ENCODE data around the gene VPS9D1. TPM values are rescaled to one million over a fixed set of nuclear protein-coding genes. Genes with fewer than 3 reads are reported as not detected.
A peak's percentile ranks its signal among the peaks of the same experiment; 100 is the strongest.

Gene VPS9D1
- polyA plus RNA-seq (2013, experiment 1 of 4), result 13.8 TPM
- polyA plus RNA-seq (2013, experiment 2 of 4), result 12.7 TPM
- polyA plus RNA-seq (2013, experiment 3 of 4), result 10.1 TPM
- 14.5 TPM for polyA plus RNA-seq (2013, experiment 4 of 4)

DNA sequence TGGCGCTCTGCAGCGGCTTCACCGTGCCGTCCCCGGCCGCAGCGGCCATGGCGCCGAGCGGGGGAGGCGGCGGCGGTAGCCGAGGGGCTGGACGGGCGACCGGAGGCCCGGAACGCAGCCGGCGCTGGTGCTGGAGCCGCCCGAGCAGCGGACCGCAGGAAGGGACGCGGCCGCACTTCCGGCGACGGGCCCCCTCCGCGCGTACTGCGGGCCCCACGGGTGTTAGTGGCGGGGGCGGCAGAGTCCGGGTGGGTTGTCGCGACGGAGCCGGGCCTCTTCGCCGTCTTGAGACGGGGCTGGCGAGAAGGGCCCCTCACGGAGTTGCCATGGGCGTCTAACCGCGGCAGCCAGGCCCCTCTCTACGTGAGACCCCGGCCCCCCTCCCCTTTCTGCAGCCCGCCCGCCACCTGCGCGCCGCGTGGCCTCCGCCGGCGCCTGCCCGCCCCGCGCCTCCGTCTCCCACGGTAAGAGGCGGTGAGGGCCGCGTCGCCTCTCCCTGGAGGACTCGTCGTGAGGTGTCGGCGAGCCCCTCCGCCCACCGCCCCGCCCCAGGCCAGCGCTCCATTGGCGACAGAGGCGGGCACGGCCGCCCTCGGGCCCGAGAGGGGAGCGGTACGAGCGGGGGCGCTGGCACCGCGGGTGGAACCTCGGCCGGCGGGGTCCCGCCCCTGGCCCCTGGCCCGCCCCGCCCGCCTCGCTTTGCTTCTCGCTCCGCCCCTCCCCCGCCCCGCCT, at the start of gene VPS9D1, which contains the start of gene ZNF276:
VPS9D1 (minus strand) TSS at position 86 of the 733 bp plus-strand sequence; CDS start at position 49, 37 bp downstream.
ZNF276 (plus strand) TSS at position 725 of the 733 bp plus-strand sequence. CDS start 104 bp downstream, outside the sequence.
- peaks cover 17% of the 10 kb centered on the region for H3K4me1 ChIP-seq (ENCODE audit: control insufficient read depth, insufficient read depth, low read length)
- H3K36me3 ChIP-seq (ENCODE audit: control insufficient read depth, insufficient read depth, low read length), result peaks cover 15% of the 10 kb centered on the region
- H3K4me3 ChIP-seq (ENCODE audit: insufficient read depth, low read depth, low read length), result peak within 1 kb of the TSS; percentile 89
- H3K27ac ChIP-seq (ENCODE audit: insufficient read depth, low read depth, low read length, poor library complexity, severe bottlenecking), result peak within 1 kb of the TSS; percentile 63
- 0% methylated on average over 103 of the region's 103 CpGs for WGBS, 2 experiments
- H3K27me3 ChIP-seq (ENCODE audit: control insufficient read depth, insufficient read depth, low read length, poor library complexity, severe bottlenecking), result peaks cover 35% of the 10 kb centered on the region
- H3K9me3 ChIP-seq (ENCODE audit: control insufficient read depth, low read length), result no peaks in the 10 kb centered on the region

- no peak overlapping the region for H3K4me3 ChIP-seq (ENCODE audit: insufficient read depth, low read depth, low read length)
- H3K27me3 ChIP-seq (ENCODE audit: control insufficient read depth, insufficient read depth, low read length, poor library complexity, severe bottlenecking), result no peaks in the 10 kb centered on the region
- H3K36me3 ChIP-seq (ENCODE audit: control insufficient read depth, insufficient read depth, low read length), result peaks cover 54% of the 10 kb centered on the region
- no peak overlapping the region for H3K27ac ChIP-seq (ENCODE audit: insufficient read depth, low read depth, low read length, poor library complexity, severe bottlenecking)
- H3K9me3 ChIP-seq (ENCODE audit: control insufficient read depth, low read length), result no peaks in the 10 kb centered on the region
- 96 to 97% methylated on average over 16 of the region's 16 CpGs for WGBS, 2 experiments
- H3K4me1 ChIP-seq (ENCODE audit: control insufficient read depth, insufficient read depth, low read length), result no peaks in the 10 kb centered on the region
Measured at GRCh38 chr16:89770367-89770766, 49.7 kb upstream of the VPS9D1 start.

- Histone ChIP-seq H3K4me3 (ENCODE audit: insufficient read depth, low read depth, low read length) (no peak overlapping the region), H3K27ac (ENCODE audit: insufficient read depth, low read depth, low read length, poor library complexity, severe bottlenecking) (no peak overlapping the region), H3K27me3 (ENCODE audit: control insufficient read depth, insufficient read depth, low read length, poor library complexity, severe bottlenecking) (no peaks in the 10 kb centered on the region), H3K9me3 (ENCODE audit: control insufficient read depth, low read length) (no peaks in the 10 kb centered on the region), H3K36me3 (ENCODE audit: control insufficient read depth, insufficient read depth, low read length) (peaks cover 40% of the 10 kb centered on the region), H3K4me1 (ENCODE audit: control insufficient read depth, insufficient read depth, low read length) (no peaks in the 10 kb centered on the region)
- WGBS, 2 experiments, result 94 to 97% methylated on average over 10 of the region's 10 CpGs
Measured at GRCh38 chr16:89765292-89765830, 44.7 kb upstream of the VPS9D1 start.

- Histone ChIP-seq H3K9me3 (ENCODE audit: control insufficient read depth, low read length) (no peaks in the 10 kb centered on the region), H3K27me3 (ENCODE audit: control insufficient read depth, insufficient read depth, low read length, poor library complexity, severe bottlenecking) (no peaks in the 10 kb centered on the region), H3K36me3 (ENCODE audit: control insufficient read depth, insufficient read depth, low read length) (peaks cover 37% of the 10 kb centered on the region), H3K27ac (ENCODE audit: insufficient read depth, low read depth, low read length, poor library complexity, severe bottlenecking) (no peak overlapping the region), H3K4me1 (ENCODE audit: control insufficient read depth, insufficient read depth, low read length) (no peaks in the 10 kb centered on the region), H3K4me3 (ENCODE audit: insufficient read depth, low read depth, low read length) (no peak overlapping the region)
- WGBS, 2 experiments, result 94 to 95% methylated on average over 18 of the region's 18 CpGs
Measured at GRCh38 chr16:89764711-89765201, 44.1 kb upstream of the VPS9D1 start.

DNA sequence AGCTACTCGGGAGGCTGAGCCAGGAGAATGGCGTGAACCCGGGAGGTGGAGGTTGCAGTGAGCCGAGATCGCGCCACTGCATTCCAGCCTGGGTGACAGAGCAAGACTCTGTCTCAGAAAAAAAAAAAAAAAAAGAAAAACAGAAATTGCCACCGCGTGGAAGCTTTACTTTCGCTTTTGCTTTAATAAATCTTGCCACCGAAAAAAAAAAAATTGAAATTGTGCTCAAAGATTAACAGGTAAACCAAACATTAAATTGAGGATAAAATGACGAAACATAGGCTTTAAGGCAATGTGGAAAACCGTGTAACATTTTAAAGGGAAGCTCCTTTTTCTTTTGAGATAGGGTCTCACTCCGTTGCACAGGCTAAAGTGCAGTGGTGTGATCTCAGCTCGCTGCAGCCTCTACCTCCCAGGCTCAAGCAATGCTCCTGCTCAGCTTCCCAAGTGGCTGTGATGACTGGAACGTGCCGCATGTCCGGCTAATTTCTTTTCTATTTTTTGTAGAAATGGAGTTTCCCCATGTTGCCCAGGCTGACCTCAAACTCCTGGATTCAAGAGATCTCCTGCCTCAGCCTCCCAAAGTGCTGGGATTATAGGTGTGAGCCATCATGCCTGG, 40.7 kb upstream of the VPS9D1 start:
- Histone ChIP-seq H3K4me3 (ENCODE audit: insufficient read depth, low read depth, low read length) (no peak overlapping the region), H3K9me3 (ENCODE audit: control insufficient read depth, low read length) (no peaks in the 10 kb centered on the region), H3K4me1 (ENCODE audit: control insufficient read depth, insufficient read depth, low read length) (no peaks in the 10 kb centered on the region), H3K36me3 (ENCODE audit: control insufficient read depth, insufficient read depth, low read length) (peaks cover 29% of the 10 kb centered on the region), H3K27ac (ENCODE audit: insufficient read depth, low read depth, low read length, poor library complexity, severe bottlenecking) (no peak overlapping the region), H3K27me3 (ENCODE audit: control insufficient read depth, insufficient read depth, low read length, poor library complexity, severe bottlenecking) (no peaks in the 10 kb centered on the region)
- 95 to 96% methylated on average over 17 of the region's 17 CpGs for WGBS, 2 experiments

- no peak overlapping the region for H3K4me3 ChIP-seq (ENCODE audit: insufficient read depth, low read depth, low read length)
Measured at GRCh38 chr16:89759746-89760340, 39.1 kb upstream of the VPS9D1 start.

GRCh38 chr16:89749637-89750036, 28.9 kb upstream of the VPS9D1 start:
- Histone ChIP-seq H3K4me3 (ENCODE audit: insufficient read depth, low read depth, low read length) (no peak overlapping the region), H3K27ac (ENCODE audit: insufficient read depth, low read depth, low read length, poor library complexity, severe bottlenecking) (no peak overlapping the region), H3K9me3 (ENCODE audit: control insufficient read depth, low read length) (no peaks in the 10 kb centered on the region), H3K27me3 (ENCODE audit: control insufficient read depth, insufficient read depth, low read length, poor library complexity, severe bottlenecking) (no peaks in the 10 kb centered on the region), H3K4me1 (ENCODE audit: control insufficient read depth, insufficient read depth, low read length) (no peaks in the 10 kb centered on the region), H3K36me3 (ENCODE audit: control insufficient read depth, insufficient read depth, low read length) (peaks cover 14% of the 10 kb centered on the region)
- WGBS, 2 experiments, result 93 to 94% methylated on average over 10 of the region's 10 CpGs

More at GRCh38 chr16:89759746-89760340, 39.1 kb upstream of the VPS9D1 start:
- no peaks in the 10 kb centered on the region for H3K27me3 ChIP-seq (ENCODE audit: control insufficient read depth, insufficient read depth, low read length, poor library complexity, severe bottlenecking)
- H3K36me3 ChIP-seq (ENCODE audit: control insufficient read depth, insufficient read depth, low read length), result peaks cover 26% of the 10 kb centered on the region
- H3K9me3 ChIP-seq (ENCODE audit: control insufficient read depth, low read length), result no peaks in the 10 kb centered on the region
- WGBS, 2 experiments, result 92 to 93% methylated on average over 26 of the region's 26 CpGs
- no peak overlapping the region for H3K27ac ChIP-seq (ENCODE audit: insufficient read depth, low read depth, low read length, poor library complexity, severe bottlenecking)
- H3K4me1 ChIP-seq (ENCODE audit: control insufficient read depth, insufficient read depth, low read length), result no peaks in the 10 kb centered on the region

- WGBS, 2 experiments, result 94 to 98% methylated on average over 11 of the region's 11 CpGs
- no peak overlapping the region for H3K27ac ChIP-seq (ENCODE audit: insufficient read depth, low read depth, low read length, poor library complexity, severe bottlenecking)
- peaks cover 14% of the 10 kb centered on the region for H3K36me3 ChIP-seq (ENCODE audit: control insufficient read depth, insufficient read depth, low read length)
- H3K9me3 ChIP-seq (ENCODE audit: control insufficient read depth, low read length), result no peaks in the 10 kb centered on the region
- H3K4me1 ChIP-seq (ENCODE audit: control insufficient read depth, insufficient read depth, low read length), result no peaks in the 10 kb centered on the region
- H3K4me3 ChIP-seq (ENCODE audit: insufficient read depth, low read depth, low read length), result no peak overlapping the region
- H3K27me3 ChIP-seq (ENCODE audit: control insufficient read depth, insufficient read depth, low read length, poor library complexity, severe bottlenecking), result no peaks in the 10 kb centered on the region
Measured at GRCh38 chr16:89748921-89749320, 28.2 kb upstream of the VPS9D1 start.

DNA sequence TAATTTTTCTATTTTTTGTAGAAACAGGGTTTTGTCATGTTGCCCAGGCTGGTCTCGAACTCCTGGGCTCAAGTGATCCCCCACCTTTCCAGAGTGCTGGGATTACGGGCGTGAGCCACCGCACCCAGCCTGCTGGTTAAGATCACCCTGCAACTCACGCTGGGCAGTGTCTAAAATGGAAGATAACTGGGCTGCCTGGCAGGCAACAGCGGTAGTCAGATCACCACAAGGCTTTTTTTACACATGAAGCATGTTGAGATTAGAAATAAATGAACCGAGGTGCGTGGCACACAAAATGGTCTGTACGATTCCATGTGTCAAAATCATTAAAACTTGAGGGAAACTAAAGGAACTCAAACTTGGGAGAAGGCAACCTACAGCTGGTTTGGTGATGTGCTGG, 27.4 kb upstream of the VPS9D1 start:
- Histone ChIP-seq H3K4me3 (ENCODE audit: insufficient read depth, low read depth, low read length) (no peak overlapping the region), H3K4me1 (ENCODE audit: control insufficient read depth, insufficient read depth, low read length) (no peaks in the 10 kb centered on the region), H3K36me3 (ENCODE audit: control insufficient read depth, insufficient read depth, low read length) (peaks cover 14% of the 10 kb centered on the region), H3K27me3 (ENCODE audit: control insufficient read depth, insufficient read depth, low read length, poor library complexity, severe bottlenecking) (no peaks in the 10 kb centered on the region), H3K27ac (ENCODE audit: insufficient read depth, low read depth, low read length, poor library complexity, severe bottlenecking) (no peak overlapping the region), H3K9me3 (ENCODE audit: control insufficient read depth, low read length) (no peaks in the 10 kb centered on the region)
- WGBS, 2 experiments, result 96% methylated on average over 9 of the region's 9 CpGs

- Histone ChIP-seq H3K4me1 (ENCODE audit: control insufficient read depth, insufficient read depth, low read length) (no peaks in the 10 kb centered on the region), H3K36me3 (ENCODE audit: control insufficient read depth, insufficient read depth, low read length) (peaks cover 26% of the 10 kb centered on the region), H3K4me3 (ENCODE audit: insufficient read depth, low read depth, low read length) (no peak overlapping the region), H3K27ac (ENCODE audit: insufficient read depth, low read depth, low read length, poor library complexity, severe bottlenecking) (no peak overlapping the region), H3K9me3 (ENCODE audit: control insufficient read depth, low read length) (no peaks in the 10 kb centered on the region), H3K27me3 (ENCODE audit: control insufficient read depth, insufficient read depth, low read length, poor library complexity, severe bottlenecking) (no peaks in the 10 kb centered on the region)
- WGBS, 2 experiments, result 96% methylated on average over 15 of the region's 15 CpGs
Measured at GRCh38 chr16:89746043-89746442, 25.3 kb upstream of the VPS9D1 start.

Measured in ectodermal cell (in vitro differentiated cells).